ENCODE measurements around the gene GRB10.

The GRB10 gene

GRCh38 chr7:50688226-50688590, 94.5 kb downstream of the GRB10 start:
- no peak for DNase-seq (ENCODE audit: low read depth)

DNA sequence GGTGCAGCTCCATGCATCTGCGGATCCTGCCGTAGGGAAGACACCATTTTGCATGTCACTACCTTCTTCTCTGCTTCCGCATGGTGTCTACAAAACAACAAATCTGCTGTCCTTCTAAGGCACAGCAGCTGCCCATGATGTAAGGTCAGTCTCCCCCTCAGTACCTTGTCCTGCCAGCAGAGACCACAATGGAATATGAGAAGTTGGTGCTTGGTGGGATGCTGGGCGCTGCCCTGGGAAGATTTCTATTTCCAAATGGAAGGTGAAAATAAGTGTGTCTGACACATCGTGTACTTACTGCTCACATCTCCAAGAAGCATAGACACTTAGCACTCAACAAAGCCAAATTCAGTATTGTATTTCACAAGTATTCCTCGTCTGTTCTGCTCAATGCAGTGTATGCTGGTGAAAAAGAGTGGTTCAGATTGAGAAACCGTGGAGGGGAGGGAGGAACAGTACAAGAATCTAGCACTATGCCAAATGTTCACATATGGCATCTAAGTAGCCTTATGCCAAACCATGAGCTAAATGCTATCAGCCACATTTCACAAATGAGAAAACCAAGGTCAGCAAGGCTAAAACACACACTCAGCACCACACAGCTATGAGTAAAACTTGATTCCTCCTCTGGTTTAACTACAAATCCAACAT, 95.0 kb downstream of the GRB10 start:
- DNase-seq (ENCODE audit: low read depth), result no peak

DNA sequence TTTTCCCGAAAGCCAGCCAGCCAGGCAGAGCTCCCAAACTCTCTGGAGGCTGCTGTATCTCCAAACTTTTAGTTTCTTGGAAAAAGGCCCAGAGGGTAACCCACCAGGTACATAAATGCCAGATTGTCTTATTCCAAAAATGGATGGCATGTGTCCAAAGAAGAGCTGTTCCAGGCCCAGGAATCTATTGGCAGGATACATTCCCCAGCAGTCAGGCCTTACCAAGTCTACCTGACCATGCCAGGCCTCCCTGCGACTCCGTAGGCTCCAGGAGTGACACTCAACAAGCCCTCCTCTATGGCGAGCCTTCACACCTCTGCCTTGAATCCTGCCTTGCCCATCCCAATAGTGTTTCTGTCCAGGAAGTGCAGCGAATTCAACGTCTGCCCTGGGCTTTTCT, 95.6 kb downstream of the GRB10 start:
- DNase-seq (ENCODE audit: low read depth), result no peak

- no peak for DNase-seq (ENCODE audit: low read depth)
These were observed 97.3 kb downstream of the GRB10 start for GRCh38 chr7:50685135-50686065.

DNA sequence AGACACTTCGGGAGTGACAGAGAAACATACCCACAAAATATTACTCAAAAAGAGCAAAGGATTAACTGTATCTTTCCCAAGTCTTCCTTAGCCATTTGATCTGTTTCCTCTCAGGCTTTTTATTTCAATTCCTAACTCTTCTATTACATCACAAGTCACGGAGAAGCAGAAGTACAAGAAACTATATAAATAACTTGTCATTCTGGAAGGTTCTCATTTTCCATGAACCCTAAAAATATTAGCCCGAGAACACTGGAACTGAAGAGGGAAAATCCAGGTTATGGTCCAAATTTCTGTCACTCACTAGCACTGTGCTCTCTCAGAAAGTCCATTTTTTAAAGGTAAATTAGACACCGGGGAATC, 98.0 kb downstream of the GRB10 start:
- no peak for DNase-seq (ENCODE audit: low read depth)

DNA sequence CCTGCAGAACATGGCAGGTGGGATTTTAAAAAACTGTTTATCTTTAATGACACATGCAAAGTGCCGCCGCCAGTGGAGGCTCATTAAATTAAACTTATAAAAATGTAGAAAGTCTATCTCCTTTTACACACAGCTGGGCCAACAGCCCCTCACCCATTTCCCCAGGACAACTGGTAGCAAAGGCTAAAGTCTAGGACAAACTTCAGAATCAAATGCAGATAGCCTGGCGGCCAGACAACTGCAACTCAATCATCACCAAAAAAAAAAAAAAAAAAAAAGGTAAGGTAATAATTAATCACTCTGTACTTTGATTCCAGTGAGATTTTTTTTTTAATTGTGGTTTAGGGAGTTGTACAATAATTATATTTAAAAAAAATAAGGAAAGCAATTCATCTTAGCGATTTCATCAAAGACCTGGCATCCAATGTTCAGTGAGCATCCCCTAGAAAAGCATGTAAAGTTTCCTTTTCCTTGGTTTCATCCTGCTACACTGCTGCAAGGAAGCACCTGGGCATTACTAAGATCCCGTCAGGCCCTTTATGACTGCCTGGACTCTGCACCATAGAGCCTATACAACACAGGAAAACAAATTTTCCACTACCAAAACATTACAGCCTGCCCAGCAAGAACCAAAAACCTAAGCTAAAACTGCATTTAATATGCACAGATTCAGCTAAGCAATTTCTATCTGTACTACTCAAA, 98.5 kb downstream of the GRB10 start:
- DNase-seq (ENCODE audit: low read depth), result no peak

- DNase-seq (ENCODE audit: low read depth), result no peak
These were observed 100.1 kb downstream of the GRB10 start for GRCh38 chr7:50682573-50682972.

DNA sequence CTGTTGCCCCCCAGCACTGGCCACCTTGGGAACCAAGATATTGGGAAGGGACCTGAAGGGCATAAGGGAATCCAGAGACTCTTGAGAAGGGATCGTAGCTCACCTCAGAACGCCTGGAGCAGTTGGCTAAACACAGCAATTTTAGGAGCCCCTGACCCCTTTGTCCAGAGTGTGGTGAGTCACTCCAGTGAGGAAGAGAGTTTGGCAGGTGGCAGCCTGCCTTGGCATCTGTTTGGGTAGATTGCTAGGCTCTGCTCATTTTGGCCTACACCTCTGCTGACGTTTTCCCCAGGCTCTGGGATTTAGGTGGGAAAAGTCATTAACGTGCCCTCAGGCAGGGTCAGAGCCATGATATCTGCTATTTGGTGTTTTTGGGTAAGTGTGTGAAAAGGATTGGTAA, 100.6 kb downstream of the GRB10 start:
- no peak for DNase-seq (ENCODE audit: low read depth)

DNA sequence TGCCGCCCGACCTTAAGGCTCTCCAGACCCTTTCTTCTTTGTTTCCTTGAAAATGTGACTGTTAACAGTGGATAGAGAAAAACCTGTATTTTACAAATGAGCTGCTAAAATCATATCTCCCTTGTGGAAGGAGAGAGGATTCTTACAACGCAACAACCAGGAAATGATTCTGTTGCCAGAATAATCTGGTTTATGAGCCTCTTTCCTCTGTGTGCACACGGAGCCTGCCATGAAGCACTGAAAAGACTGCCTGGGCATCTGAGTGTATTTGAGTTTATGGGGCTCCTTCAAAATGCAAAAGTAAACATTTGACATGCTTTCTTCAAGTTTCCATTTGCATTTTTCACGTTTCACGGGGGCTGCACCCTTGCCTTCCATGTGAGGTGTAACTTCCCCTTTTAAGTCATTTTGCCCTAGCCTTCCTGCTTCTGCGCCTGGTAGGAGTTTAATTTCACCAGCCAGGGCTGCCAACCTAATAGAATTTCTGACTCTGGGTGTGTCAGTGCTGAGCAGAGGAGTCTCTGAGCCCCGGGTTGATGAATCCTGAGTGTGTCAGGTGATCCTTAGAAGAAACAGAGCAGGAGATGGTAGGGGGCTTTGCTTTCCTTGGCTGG, 101.2 kb downstream of the GRB10 start:
- DNase-seq (ENCODE audit: low read depth), result no peak

DNA sequence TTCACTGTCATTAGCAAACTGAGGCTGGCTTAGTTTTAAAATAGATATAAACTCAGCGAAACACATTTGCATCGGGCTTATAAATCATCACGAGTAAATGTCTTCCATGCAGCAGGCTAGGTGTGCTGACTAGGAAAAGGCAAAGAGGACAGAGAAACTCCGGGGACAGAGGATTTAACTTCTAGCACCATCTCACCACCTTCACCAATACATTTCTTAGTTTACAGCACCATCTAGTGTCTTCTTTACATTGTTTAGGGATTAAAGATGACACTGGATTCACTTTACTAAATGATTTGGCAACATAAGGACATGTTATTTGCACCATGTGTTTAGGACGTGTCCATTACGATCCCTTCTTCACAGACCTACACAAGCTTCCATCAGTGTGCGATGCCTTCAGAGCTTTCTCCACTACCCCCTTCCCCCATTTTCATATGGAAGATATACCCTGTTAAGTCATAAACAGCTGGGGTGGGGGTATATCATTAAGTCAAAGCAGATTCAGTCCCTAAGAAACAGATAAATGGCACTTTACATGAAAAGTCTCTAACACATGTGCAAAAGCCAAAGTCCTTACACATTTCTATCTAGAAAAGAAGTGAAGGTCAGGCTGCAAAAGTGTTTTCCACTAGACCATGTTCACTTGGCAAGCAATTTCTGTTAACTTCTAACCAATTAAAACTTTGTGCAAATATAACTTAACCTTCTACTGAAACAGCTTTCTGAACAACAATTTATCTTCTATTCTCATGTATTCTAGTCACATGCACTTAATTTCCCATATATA, 103.3 kb downstream of the GRB10 start:
- DNase-seq (ENCODE audit: low read depth), result no peak

GRCh38 chr7:50678586-50678985, 104.1 kb downstream of the GRB10 start:
- no peak for DNase-seq (ENCODE audit: low read depth)

DNA sequence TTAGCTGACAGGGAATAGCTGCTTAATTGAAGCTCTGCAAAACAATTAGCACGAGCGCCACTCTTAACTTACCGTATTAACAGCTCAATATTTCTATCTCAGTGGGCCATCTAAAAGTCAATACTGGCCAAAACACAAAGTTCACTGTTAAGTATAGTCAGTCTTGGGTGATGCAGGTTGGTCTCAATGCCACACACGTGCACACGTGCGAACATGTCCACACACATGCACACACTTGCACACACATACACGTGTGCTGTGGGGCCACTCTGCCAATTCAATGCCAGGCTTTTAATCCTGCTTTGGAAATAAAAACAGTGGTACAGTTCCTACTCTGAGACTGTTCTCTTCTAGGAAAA, 105.1 kb downstream of the GRB10 start:
- DNase-seq (ENCODE audit: low read depth), result no peak

GRCh38 chr7:50676740-50677637, 105.7 kb downstream of the GRB10 start:
- no peak for DNase-seq (ENCODE audit: low read depth)

GRCh38 chr7:50676079-50676478, 106.6 kb downstream of the GRB10 start:
- DNase-seq (ENCODE audit: low read depth), result no peak

DNA sequence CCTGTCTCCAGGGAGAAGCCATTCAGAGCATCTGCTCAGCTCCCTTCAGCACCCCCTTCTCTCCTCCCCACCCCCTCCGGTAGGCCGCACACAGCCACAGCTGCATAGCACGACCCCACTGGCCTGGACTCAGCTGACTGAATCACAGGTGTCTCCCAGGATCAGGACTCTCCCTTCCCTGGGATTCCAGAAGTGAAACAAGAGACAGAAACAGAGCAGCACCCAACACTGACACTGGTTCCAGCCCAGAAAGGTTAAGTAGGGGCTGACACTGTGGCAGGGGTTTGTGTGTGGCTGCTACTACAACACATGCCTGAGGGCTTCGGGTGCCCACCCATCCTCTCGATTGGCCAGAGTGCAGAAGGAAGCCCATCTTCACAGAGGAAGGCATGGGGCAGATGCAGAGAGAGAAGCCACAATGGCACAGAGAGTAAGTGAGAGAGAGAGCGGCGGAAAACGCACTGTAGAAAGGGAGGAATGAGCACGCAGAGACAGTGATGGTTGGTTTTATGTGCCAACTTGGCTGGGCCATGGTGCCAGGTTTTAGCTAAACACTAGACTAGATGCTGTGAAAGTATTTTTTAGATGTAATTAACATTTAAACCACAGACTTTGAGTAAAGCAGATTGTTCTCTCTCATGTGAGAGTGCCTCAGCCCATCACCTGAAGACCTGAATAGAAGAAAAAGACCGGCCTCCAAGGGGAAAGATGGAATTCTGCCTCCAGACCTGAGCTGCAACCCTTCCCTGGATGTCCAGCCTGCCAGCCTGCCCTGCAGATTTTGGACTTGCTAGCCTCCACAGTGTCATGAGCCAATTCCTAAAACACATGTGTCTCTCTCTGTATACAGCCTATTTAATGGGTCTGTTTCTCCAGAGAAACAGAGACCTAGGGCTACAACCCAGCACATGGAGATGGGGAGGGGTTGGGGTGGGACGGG, 107.5 kb downstream of the GRB10 start:
- DNase-seq (ENCODE audit: low read depth), result no peak

GRCh38 chr7:50674299-50674698, 108.4 kb downstream of the GRB10 start:
- no peak for DNase-seq (ENCODE audit: low read depth)

DNA sequence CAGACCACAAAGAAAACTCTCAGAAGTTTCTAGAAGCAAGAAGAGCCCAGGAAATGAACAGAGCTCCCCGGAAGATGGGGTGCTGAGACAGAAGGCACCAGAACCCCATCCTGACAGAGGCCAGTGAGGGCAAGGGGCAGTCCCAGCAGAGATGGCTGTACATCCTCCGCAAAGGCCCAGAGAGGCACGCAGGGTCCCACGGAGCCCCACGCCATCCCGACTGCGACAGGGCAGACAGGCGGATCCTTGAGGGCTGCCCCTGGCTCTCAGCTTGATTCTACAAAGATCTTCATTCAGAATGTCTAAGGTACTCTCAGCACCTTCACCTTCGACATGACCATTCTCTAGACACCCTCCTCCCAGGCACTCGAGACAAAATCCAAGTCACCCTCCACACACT, 109.6 kb downstream of the GRB10 start:
- no peak for DNase-seq (ENCODE audit: low read depth)

DNA sequence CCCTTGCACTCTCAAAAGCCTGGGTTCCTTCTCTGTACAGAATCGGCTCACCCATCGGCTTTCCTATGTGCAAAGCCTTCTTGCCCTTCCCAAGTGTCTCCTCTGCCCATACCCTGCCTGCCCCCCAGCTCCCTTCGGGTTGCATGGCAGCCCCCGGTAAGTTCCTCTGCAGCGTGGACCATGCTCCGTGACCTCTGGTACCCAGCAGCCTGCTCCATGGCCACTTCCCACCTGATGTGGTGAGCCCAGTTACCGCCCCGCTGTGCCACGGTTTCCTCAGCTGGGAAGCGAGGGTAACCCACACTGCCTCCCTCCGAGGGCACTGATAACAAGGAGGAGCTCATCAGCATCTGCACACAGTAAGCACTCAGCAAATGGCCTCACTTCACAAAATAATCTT, 110.7 kb downstream of the GRB10 start:
- no peak for DNase-seq (ENCODE audit: low read depth)

DNA sequence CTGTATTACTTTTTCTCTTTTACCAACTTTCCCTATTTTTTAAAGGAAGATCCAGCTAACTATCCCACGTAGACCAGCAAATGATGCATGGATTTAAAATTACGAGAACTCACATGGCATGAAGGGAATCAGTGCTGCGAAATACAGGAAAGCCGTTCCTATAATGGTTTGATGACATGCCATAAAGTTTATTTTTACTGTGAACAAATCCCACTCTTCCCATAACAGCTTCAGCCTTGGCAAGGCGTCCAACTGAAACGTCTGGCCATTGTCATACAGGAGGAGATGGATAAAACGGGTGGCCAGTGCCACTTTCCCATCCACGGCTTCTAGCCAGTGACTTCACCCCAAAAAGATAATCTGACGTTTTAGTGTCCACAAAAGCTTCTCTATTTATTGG, 111.3 kb downstream of the GRB10 start:
- no peak for DNase-seq (ENCODE audit: low read depth)

- DNase-seq (ENCODE audit: low read depth), result no peak
These were observed 112.8 kb downstream of the GRB10 start for GRCh38 chr7:50669890-50670289.
